Epithelial cell of esophagus (primary cell): ENCODE results near the gene GRIK2.
A peak's percentile ranks its signal among the peaks of the same experiment; 100 is the strongest.

ENCODE experiments used
- DNase-seq: peaks from one replicate; pipeline ENCODE4 v3.0.0; 2010; ENCODE audit warnings: low read depth
- H3K4me3 ChIP-seq: 2 replicates; pipeline ENCODE4 v1.5.1; 2011; ENCODE audit warnings: mild to moderate bottlenecking, low read length, control low read depth
- TF ChIP-seq, protein P1 (sequence below): IDR thresholded peaks from 2 replicates; pipeline ENCODE4 v1.5.1; 2011; ENCODE audit warnings: low read depth, mild to moderate bottlenecking, low read length, control low read depth, inconsistent platforms; ENCODE audit not compliant: insufficient read depth; ENCODE audit errors: missing control alignments

GRIK2 gene

DNA sequence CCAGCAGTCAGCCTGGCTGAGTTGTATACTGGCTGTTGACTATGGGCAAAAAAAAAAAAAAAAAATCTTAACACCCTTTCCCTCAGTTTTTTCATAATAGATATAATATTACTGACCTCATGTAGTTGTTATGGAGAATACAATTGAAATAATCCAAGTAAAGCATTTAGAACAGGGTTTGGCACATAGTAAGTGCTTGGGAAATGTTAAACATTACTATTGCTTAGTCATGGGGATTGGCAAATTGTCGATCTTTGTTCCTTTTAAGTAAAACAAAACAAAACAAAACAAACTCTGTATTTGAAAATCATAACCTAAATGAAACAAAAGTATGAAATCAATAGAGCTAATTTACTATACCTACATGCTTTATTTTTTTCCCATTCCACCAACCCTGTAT is 458.4 kb downstream of the GRIK2 start:
- H3K4me3 ChIP-seq = no peak overlapping the region
- DNase-seq = peak; percentile 46
- TF ChIP-seq, protein P1, sequence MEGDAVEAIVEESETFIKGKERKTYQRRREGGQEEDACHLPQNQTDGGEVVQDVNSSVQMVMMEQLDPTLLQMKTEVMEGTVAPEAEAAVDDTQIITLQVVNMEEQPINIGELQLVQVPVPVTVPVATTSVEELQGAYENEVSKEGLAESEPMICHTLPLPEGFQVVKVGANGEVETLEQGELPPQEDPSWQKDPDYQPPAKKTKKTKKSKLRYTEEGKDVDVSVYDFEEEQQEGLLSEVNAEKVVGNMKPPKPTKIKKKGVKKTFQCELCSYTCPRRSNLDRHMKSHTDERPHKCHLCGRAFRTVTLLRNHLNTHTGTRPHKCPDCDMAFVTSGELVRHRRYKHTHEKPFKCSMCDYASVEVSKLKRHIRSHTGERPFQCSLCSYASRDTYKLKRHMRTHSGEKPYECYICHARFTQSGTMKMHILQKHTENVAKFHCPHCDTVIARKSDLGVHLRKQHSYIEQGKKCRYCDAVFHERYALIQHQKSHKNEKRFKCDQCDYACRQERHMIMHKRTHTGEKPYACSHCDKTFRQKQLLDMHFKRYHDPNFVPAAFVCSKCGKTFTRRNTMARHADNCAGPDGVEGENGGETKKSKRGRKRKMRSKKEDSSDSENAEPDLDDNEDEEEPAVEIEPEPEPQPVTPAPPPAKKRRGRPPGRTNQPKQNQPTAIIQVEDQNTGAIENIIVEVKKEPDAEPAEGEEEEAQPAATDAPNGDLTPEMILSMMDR = no peak

- no peak overlapping the region for H3K4me3 ChIP-seq
- TF ChIP-seq, protein P1 = no peak
- DNase-seq = no peak
Measured at GRCh38 chr6:101853231-101854085, 459.9 kb downstream of the GRIK2 start.

DNA sequence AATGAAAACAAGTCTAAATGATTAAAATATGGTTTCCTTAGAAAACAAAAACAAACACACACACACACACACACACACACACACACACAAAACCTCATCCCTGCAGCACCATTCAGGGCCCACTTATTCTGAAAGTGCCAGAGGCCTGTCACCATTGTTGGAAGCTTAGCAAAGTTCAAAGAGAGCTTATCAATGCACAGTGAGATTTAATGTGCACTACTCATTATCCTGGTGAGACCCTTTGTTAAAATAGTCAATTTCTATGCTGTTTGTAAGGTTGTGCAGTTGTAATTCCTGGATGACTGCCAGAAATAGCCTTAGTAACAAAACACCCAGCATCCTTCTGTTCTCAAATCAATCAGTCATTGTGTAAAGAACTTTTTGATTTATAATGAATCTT is 482.9 kb downstream of the GRIK2 start:
- no peak for DNase-seq
- no peak overlapping the region for H3K4me3 ChIP-seq
- TF ChIP-seq, protein P1 = no peak

- TF ChIP-seq, protein P1 = no peak
- no peak for DNase-seq
- H3K4me3 ChIP-seq = no peak overlapping the region
Measured at GRCh38 chr6:101878554-101879276, 485.2 kb downstream of the GRIK2 start.

DNA sequence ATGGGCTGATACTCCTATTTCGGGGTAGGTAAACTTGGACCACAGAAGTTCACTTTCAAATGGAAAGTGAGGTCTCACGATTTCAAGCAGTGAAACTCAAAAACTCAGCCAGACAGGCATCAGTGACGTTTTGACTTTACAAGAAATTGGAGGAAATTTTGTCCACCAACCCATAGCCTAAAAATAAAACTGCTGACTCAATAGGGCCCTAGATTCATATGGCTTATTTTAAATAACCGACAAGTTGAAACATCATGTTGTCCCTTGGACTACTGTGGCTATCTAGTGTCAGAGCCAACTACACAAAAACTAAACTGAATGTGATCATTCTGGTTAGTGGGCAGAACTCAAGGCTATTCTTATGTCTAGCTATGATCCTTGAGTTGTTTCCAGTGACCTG is 486.3 kb downstream of the GRIK2 start:
- TF ChIP-seq, protein P1 = no peak
- no peak overlapping the region for H3K4me3 ChIP-seq
- no peak for DNase-seq

- no peak for DNase-seq
- TF ChIP-seq, protein P1 = no peak
- H3K4me3 ChIP-seq = no peak overlapping the region
Measured at GRCh38 chr6:101883505-101883904, 490.0 kb downstream of the GRIK2 start.

- TF ChIP-seq, protein P1 = no peak
- H3K4me3 ChIP-seq = no peak overlapping the region
- no peak for DNase-seq
Measured at GRCh38 chr6:101887532-101887931, 494.0 kb downstream of the GRIK2 start.
